Ovary (tissue), 9 donors: ENCODE results near the gene DTNBP1. TPM values are rescaled to one million over a fixed set of nuclear protein-coding genes. Genes with fewer than 3 reads are reported as not detected.

Source experiments
- DNase-seq, 5 donors: peaks; one replicate each; pipeline ENCODE4 v3.0.0-alpha.2; 2019 to 2020
- H3K27ac ChIP-seq, 2 donors: fragments of 200-600 bp; one replicate each; pipeline versions ENCODE4 v1.5.1 to v1.8.0; 2019 to 2022
- H3K27me3 ChIP-seq: fragments of 200-600 bp; one replicate; pipeline ENCODE4 v1.8.0; 2022
- H3K36me3 ChIP-seq: fragments of 200-600 bp; sonication (generic); one replicate; pipeline ENCODE4 v1.5.1; 2019
- H3K4me1 ChIP-seq: one replicate; pipeline ENCODE4 v1.8.1; 2013; ENCODE audit warnings: mild to moderate bottlenecking, moderate library complexity; ENCODE audit not compliant: insufficient read depth
- H3K4me3 ChIP-seq: fragments of 200-600 bp; sonication (generic); one replicate; pipeline ENCODE4 v1.5.1; 2017
- H3K9me3 ChIP-seq, 2 donors: fragments of 200-600 bp in 1 of 2; sonication (generic) in 1 of 2; one replicate each; pipeline versions ENCODE4 v1.5.1 to v1.8.1; 2013 to 2019; ENCODE audit warnings: mild to moderate bottlenecking in 1 of 2, moderate library complexity in 1 of 2
- EP300 ChIP-seq: sonication (generic); formaldehyde crosslinking; IDR thresholded peaks from one replicate; pipeline ENCODE4 v1.6.1; 2017; ENCODE audit warnings: antibody characterized with exemption
- POLR2A ChIP-seq: fragments of 450-650 bp; IDR thresholded peaks from one replicate; pipeline ENCODE4 v1.6.1; 2017; ENCODE audit warnings: antibody characterized with exemption, mild to moderate bottlenecking, moderate library complexity
- WGBS, 3 donors: extraction: QIAGEN DNeasy Blood & Tissue Kit in 1 of 3; methylation state at CpG; one replicate each; pipeline versions ENCODE4 v1.1.5 to v1.1.7; 2013 to 2017; 5-methylcytosine and 5-hydroxymethylcytosine counted together
- intact Hi-C, 4 donors: fragments of 100-400 bp; cut with DNase I; formaldehyde crosslinking; loops; one replicate each; pipeline versions ENCODE4 v1.11.0 to v1.15.1; 2022 to 2023
- polyA plus RNA-seq, 2 donors: library from polyadenylated mRNA; stranded (reverse); fragments of 200-250 nt in 1 of 2; fragments of 350-450 nt in 1 of 2; fragmentation: Illumina TruSeq in 1 of 2; extraction: RNeasy Lipid Tissue Mini Kit (QIAGEN cat#74804) in 1 of 2; gene quantifications; one replicate each; pipeline ENCODE4 v1.2.3, GENCODE V29; 2013 to 2014
- total RNA-seq, 7 donors: library from RNA; depleted of rRNA in 2 of 7; stranded (reverse); fragments of >200 nt in 2 of 7; fragmentation: NEBNext Ultra II Directional in 3 of 7; extraction: Animal tissue kit (Norgen Biotek cat#: 25700) in 3 of 7; gene quantifications; one replicate each; pipeline versions ENCODE4 v1.1.0 to v1.2.4, GENCODE V29; 2016 to 2023
- TF ChIP-seq, protein P1 (sequence below), 3 donors: fragments of 450-650 bp in 2 of 3; fragments of 200-600 bp in 1 of 3; IDR thresholded peaks; one replicate each; pipeline versions ENCODE4 v1.5.1 to v1.8.0; 2016 to 2022; ENCODE audit warnings: antibody characterized with exemption in 3 of 3, mild to moderate bottlenecking in 1 of 3
- donor health status: DM: no; HTN: no; CAD: no; lungs with moderate emphysema.
- donor health status: DM: no; HTN: no; CAD: no.
- donor health status: Bipolar disorder and iron deficiency.
- donor health status: DM: yes; HTN: yes; CAD: no.
- donor health status: DM: no; HTN: no; CAD: no.
- donor health status: DM: yes; HTN: yes; CAD: no.

The DTNBP1 gene
- total and polyA plus RNA-seq, 9 donors, result 11.0 to 21.4 (median 15.6) TPM

DNA sequence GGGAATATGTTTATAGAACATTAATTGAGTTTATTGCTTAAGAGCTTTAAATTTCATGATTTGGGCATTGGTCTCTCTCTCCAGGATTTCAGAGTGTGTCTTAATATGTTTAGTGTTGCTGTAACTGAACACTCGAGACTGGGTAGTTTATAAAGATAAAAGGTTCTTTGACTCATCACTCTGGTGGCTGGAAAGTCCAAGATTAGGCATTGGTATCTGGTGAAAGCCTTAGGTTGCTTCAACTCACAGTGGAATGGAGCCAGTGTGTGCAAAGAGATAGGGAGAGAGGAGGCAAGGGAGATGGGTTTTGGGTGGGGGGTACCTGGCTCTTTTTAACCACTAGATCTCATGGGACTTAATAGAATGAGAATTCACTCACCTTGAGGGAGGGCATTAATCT is 35.6 kb upstream of the DTNBP1 start:
- no peaks in the 10 kb centered on the region for H3K36me3 ChIP-seq
- 33 to 47% (median 33%) methylated on average over 1 of the region's 1 CpG for WGBS, 3 donors
- no peaks in the 10 kb centered on the region for H3K9me3 ChIP-seq
- H3K4me3 ChIP-seq, result no peak overlapping the region
- no peaks in the 10 kb centered on the region for H3K27me3 ChIP-seq
- no peaks in the 10 kb centered on the region for H3K4me1 ChIP-seq
- DNase-seq, result no peak
- no peak overlapping the region for H3K27ac ChIP-seq
- intact Hi-C loops, result loop anchor here in 2 of 4 donors (5.0 to 10.0 kb wide), 3 partner anchors 426 to 499 kb away; partner anchors contain the start of gene MYLIP (in 1 of the 2)
- TF ChIP-seq, protein P1, sequence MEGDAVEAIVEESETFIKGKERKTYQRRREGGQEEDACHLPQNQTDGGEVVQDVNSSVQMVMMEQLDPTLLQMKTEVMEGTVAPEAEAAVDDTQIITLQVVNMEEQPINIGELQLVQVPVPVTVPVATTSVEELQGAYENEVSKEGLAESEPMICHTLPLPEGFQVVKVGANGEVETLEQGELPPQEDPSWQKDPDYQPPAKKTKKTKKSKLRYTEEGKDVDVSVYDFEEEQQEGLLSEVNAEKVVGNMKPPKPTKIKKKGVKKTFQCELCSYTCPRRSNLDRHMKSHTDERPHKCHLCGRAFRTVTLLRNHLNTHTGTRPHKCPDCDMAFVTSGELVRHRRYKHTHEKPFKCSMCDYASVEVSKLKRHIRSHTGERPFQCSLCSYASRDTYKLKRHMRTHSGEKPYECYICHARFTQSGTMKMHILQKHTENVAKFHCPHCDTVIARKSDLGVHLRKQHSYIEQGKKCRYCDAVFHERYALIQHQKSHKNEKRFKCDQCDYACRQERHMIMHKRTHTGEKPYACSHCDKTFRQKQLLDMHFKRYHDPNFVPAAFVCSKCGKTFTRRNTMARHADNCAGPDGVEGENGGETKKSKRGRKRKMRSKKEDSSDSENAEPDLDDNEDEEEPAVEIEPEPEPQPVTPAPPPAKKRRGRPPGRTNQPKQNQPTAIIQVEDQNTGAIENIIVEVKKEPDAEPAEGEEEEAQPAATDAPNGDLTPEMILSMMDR (IDR thresholded peaks at IDR 0.05), result no peak

- intact Hi-C loops, result loop anchor here in 2 of 4 donors (5.0 to 10.0 kb wide), 3 partner anchors 427 to 499 kb away; partner anchors contain the start of gene MYLIP (in 1 of the 2)
- Histone ChIP-seq H3K36me3 (no peaks in the 10 kb centered on the region), H3K27ac (no peak overlapping the region), H3K4me1 (no peaks in the 10 kb centered on the region), H3K9me3 (no peaks in the 10 kb centered on the region), H3K27me3 (no peaks in the 10 kb centered on the region), H3K4me3 (no peak overlapping the region)
- DNase-seq, result no peak
- WGBS, 3 donors, result 86 to 88% (median 87%) methylated on average over 4 of the region's 4 CpGs
- TF ChIP-seq POLR2A, result no peak
- TF ChIP-seq, protein P1 (IDR thresholded peaks at IDR 0.05), result no peak
- TF ChIP-seq EP300, result no peak
Observed at GRCh38 chr6:15697895-15698294, 35.1 kb upstream of the DTNBP1 start.

DNA sequence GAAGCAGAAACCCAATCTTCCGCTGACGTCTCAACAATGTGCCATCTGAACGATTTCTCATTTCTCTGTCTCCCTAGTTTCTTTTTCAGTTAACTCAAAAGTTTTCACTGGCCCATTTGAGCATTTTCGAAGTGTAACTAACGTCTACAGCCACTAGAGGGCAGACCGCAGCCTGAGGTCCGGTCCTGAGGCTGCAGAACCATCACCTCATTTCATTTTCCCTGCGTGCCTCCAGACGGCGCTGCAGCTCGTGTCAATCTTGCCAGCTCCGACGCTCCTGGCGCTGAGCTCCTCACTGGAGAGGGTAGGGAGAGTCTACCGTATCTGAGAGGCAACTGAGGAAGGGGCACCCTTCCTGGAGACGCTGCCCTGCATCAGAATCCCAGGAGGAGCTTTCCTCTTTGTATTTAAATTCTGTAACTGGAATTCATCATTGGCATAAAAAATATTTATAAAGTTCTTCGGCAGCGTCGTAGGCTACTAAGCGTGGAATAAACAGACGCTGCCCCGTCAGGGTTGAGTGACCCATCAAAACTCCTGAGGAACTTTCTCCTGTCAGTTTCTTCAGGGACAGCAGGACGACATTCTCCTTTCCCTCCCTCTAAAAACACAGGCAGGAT is 28.5 kb upstream of the DTNBP1 start:
- TF ChIP-seq, protein P1 (IDR thresholded peaks at IDR 0.05), result peak; percentile 95 to 99 (median 97)
- no peak for TF ChIP-seq POLR2A
- peak; percentile 82 to 88 (median 84) for DNase-seq
- 1 to 8% (median 3%) methylated on average over 23 of the region's 23 CpGs for WGBS, 3 donors
- Histone ChIP-seq H3K27ac (no peak overlapping the region), H3K36me3 (no peaks in the 10 kb centered on the region), H3K27me3 (no peaks in the 10 kb centered on the region), H3K4me3 (peak overlapping the region; percentile 26), H3K4me1 (no peaks in the 10 kb centered on the region), H3K9me3 (no peaks in the 10 kb centered on the region)
- intact Hi-C loops, result loop anchor here (2.0 to 10.0 kb wide), 6 partner anchors 433 to 516 kb away; partner anchors contain the start of gene MYLIP (in 2 of the 4)

- Histone ChIP-seq H3K4me1 (no peaks in the 10 kb centered on the region), H3K4me3 (no peak overlapping the region), H3K9me3 (no peaks in the 10 kb centered on the region), H3K27ac (no peak overlapping the region), H3K36me3 (no peaks in the 10 kb centered on the region), H3K27me3 (no peaks in the 10 kb centered on the region)
- TF ChIP-seq, protein P1 (IDR thresholded peaks at IDR 0.05), result no peak
- TF ChIP-seq EP300 (no peak), POLR2A (no peak)
- intact Hi-C loops, result loop anchor here (2.0 to 10.0 kb wide), 6 partner anchors 434 to 517 kb away; partner anchors contain the start of gene MYLIP (in 2 of the 4)
- DNase-seq, result no peak
Observed at GRCh38 chr6:15690510-15690909, 27.7 kb upstream of the DTNBP1 start.
